Esophagus (tissue), 2 donors: ENCODE data around the gene SDF2L1. TPM values are rescaled to one million over a fixed set of nuclear protein-coding genes. Genes with fewer than 3 reads are reported as not detected.
"Not testable (repeated sequence)": the region's sequence is repeated elsewhere in the genome, so short reads cannot be mapped to it uniquely, and the experiment has no call there.

Experiments
- H3K27ac ChIP-seq, 2 donors: one replicate each; pipeline ENCODE4 v1.5.1; 2013; ENCODE audit warnings: low read depth in 2 of 2, mild to moderate bottlenecking in 2 of 2, inconsistent platforms in 1 of 2, low read length in 1 of 2, moderate library complexity in 1 of 2
- H3K27me3 ChIP-seq, 2 donors: one replicate each; pipeline ENCODE4 v1.6.1; 2013; ENCODE audit warnings: low read length in 2 of 2, control low read depth in 1 of 2, mild to moderate bottlenecking in 1 of 2; ENCODE audit not compliant: insufficient read depth in 2 of 2, control insufficient read depth in 1 of 2
- H3K36me3 ChIP-seq, 2 donors: one replicate each; pipeline ENCODE4 v1.6.1; 2013; ENCODE audit warnings: low read length in 1 of 2; ENCODE audit not compliant: control insufficient read depth in 2 of 2, insufficient read depth in 2 of 2
- H3K4me1 ChIP-seq, 2 donors: one replicate each; pipeline ENCODE4 v1.6.1; 2013; ENCODE audit warnings: low read length in 1 of 2; ENCODE audit not compliant: control insufficient read depth in 2 of 2, insufficient read depth in 2 of 2
- H3K4me3 ChIP-seq, 2 donors: one replicate each; pipeline ENCODE4 v1.5.1; 2013; ENCODE audit warnings: low read length in 2 of 2, mild to moderate bottlenecking in 2 of 2, low read depth in 1 of 2, moderate library complexity in 1 of 2
- H3K9me3 ChIP-seq, 2 donors: one replicate each; pipeline ENCODE4 v1.6.1; 2013; ENCODE audit warnings: mild to moderate bottlenecking in 2 of 2, low read depth in 1 of 2, low read length in 1 of 2, moderate library complexity in 1 of 2; ENCODE audit not compliant: control insufficient read depth in 2 of 2, insufficient read depth in 1 of 2
- WGBS, 2 donors: extraction: QIAGEN DNeasy Blood & Tissue Kit; methylation state at CpG; one replicate each; pipeline ENCODE4 v1.1.7; 2013; 5-methylcytosine and 5-hydroxymethylcytosine counted together
- polyA plus RNA-seq, 2 donors: library from polyadenylated mRNA; stranded (reverse); fragments of 200-250 nt; gene quantifications; one replicate each; pipeline ENCODE4 v1.2.3, GENCODE V29; 2013
- donor health status: healthy with polysubstance abuse.
- donor health status: Bipolar disorder and iron deficiency.

The SDF2L1 gene
- polyA plus RNA-seq, 2 donors = 18.7 to 52.7 TPM

- H3K27me3 ChIP-seq = no peaks in the 10 kb centered on the region
- H3K27ac ChIP-seq = no peak overlapping the region
- no peaks in the 10 kb centered on the region for H3K9me3 ChIP-seq
- 88 to 89% methylated on average over 9 of the region's 9 CpGs for WGBS, 2 donors
- H3K36me3 ChIP-seq = peaks cover 0 to 2% of the 10 kb centered on the region in 2 donors
- H3K4me1 ChIP-seq = peaks cover 2 to 3% of the 10 kb centered on the region in 2 donors
- H3K4me3 ChIP-seq = no peak overlapping the region
Measured at GRCh38 chr22:21603973-21604372, 38.1 kb upstream of the SDF2L1 start.

DNA sequence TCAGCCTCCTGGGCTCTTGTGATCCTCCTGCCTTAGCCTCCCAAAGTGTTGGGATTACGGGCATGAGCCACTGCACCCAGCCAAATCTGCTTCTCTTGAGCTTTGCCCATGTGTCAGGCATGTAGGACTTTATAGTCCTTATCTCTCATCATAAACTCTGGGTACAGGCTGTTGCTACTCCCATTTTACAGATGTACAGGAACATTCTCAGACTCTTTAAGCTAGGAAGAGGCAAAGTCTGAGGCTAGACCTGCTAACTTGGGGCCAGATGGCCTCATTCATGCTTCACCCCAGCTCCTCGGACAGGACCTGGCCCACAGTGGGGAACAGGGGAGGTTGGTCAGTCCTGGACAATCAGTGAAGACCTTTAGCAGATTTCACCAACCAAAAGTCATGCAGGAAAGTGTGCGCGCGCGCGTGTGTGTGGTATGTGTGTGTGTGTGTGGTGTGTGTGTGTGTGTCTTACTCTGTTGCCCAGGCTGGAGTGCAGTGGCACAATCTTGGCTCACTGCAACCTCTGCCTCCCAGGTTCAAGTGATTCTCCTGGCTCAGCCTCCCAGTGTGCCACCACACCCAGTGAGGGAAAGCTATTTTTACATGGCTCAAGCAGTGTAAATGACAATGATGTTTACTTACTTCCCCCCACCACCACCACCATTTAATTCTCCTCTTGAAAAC, 36.1 kb upstream of the SDF2L1 start:
- Histone ChIP-seq H3K36me3 (peaks cover under 1 to 2% of the 10 kb centered on the region in 2 donors), H3K4me3 (no peak overlapping the region), H3K9me3 (no peaks in the 10 kb centered on the region), H3K27ac (no peak overlapping the region), H3K4me1 (peaks cover 2 to 3% of the 10 kb centered on the region in 2 donors), H3K27me3 (no peaks in the 10 kb centered on the region)
- WGBS, 2 donors = 95 to 99% methylated on average over 7 of the region's 7 CpGs

- H3K27ac ChIP-seq = no peak overlapping the region
- H3K9me3 ChIP-seq = no peaks in the 10 kb centered on the region
- H3K36me3 ChIP-seq = peaks cover 5 to 7% of the 10 kb centered on the region in 2 donors
- H3K4me3 ChIP-seq = no peak overlapping the region
- H3K27me3 ChIP-seq = no peaks in the 10 kb centered on the region
- 89 to 96% methylated on average over 8 of the region's 8 CpGs for WGBS, 2 donors
- peaks cover 2 to 3% of the 10 kb centered on the region in 2 donors for H3K4me1 ChIP-seq
Measured at GRCh38 chr22:21606775-21607174, 35.3 kb upstream of the SDF2L1 start.

- H3K4me1 ChIP-seq, H3K27ac ChIP-seq, H3K4me3 ChIP-seq, H3K27me3 ChIP-seq, H3K36me3 ChIP-seq, H3K9me3 ChIP-seq: not testable (repeated sequence)
- 97% methylated on average over 11 of the region's 11 CpGs for WGBS, 2 donors
Measured at GRCh38 chr22:21609556-21610157, 32.4 kb upstream of the SDF2L1 start.

DNA sequence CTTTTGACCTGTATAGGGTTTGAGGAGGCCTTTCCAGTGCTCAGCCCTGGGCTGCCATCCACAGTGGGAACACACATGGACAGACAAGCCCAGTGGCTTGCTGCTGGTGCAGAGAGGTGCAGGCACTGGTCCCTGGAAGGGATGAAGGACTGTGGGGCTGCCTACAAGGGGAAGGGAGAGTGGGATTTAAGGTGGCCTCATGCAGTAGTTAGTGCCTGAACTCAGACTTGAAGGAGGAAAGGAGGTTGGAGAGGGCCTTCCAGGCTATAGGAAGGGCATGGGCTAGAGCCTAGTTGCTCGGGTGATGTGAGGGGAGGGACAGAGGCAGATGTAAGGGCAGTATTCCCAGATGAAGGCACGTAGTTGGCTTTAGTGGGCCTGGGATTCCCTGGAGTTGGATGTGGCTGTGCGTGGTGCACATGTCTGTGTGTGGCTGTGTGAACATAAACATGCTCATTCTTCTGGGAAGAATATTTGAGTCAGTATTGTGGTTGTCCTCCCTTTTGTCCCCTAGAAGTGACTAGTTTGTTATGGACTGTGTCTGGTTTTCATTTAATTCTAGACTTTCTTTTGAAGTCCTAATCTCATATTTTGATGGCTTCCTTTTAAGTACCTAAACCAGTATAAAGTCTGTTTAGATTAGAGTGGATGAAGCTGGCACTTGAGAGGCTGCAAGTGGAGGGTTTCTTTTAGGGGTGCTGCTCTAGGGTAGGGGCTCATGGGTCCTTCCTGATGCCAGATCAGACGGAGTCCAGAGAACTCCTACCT, 30.7 kb upstream of the SDF2L1 start:
- Histone ChIP-seq H3K36me3 (peaks cover 9 to 10% of the 10 kb centered on the region in 2 donors), H3K4me1 (peaks cover 3 to 4% of the 10 kb centered on the region in 2 donors), H3K9me3 (no peaks in the 10 kb centered on the region), H3K4me3 (no peak overlapping the region), H3K27me3 (no peaks in the 10 kb centered on the region), H3K27ac (peak overlapping the region in 1 of 2 donors; percentile 3)
- WGBS, 2 donors = 89 to 91% methylated on average over 4 of the region's 4 CpGs

GRCh38 chr22:21612858-21613257, 29.2 kb upstream of the SDF2L1 start:
- peaks cover 0 to 4% of the 10 kb centered on the region in 2 donors for H3K4me1 ChIP-seq
- H3K9me3 ChIP-seq = no peaks in the 10 kb centered on the region
- peak overlapping the region in 1 of 2 donors; percentile 42 for H3K27ac ChIP-seq
- no peaks in the 10 kb centered on the region for H3K27me3 ChIP-seq
- 54 to 69% methylated on average over 7 of the region's 7 CpGs for WGBS, 2 donors
- H3K36me3 ChIP-seq = peaks cover 9 to 10% of the 10 kb centered on the region in 2 donors
- no peak overlapping the region for H3K4me3 ChIP-seq

GRCh38 chr22:21613553-21614233, 28.4 kb upstream of the SDF2L1 start:
- Histone ChIP-seq H3K27me3 (no peaks in the 10 kb centered on the region), H3K9me3 (no peaks in the 10 kb centered on the region), H3K36me3 (peaks cover 9 to 10% of the 10 kb centered on the region in 2 donors), H3K4me3 (no peak overlapping the region), H3K27ac (no peak overlapping the region), H3K4me1 (peaks cover 0 to 2% of the 10 kb centered on the region in 2 donors)
- 90 to 96% methylated on average over 4 of the region's 4 CpGs for WGBS, 2 donors

DNA sequence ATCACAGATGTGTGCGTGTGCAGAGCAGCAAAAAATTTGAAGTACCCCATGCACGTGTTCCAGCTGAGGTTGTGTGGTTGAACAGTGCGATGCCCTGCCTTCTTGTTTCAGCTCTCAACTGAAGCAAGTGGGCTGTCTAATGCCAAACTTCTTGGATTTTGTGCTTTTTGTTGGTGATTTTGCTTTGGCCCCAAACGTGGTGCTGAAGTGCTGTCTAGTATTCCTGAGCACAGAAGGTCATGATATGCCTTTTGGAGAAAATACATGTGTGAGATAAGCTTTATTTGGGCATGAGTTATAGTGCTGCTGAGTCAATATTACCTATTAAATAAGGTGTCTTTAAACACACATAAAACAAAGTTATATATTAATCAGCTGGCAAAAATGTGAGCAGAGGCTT, 26.4 kb upstream of the SDF2L1 start:
- Histone ChIP-seq H3K27me3 (no peaks in the 10 kb centered on the region), H3K4me1 (peaks cover 0 to 2% of the 10 kb centered on the region in 2 donors), H3K27ac (no peak overlapping the region), H3K9me3 (no peaks in the 10 kb centered on the region), H3K36me3 (peaks cover 10 to 15% of the 10 kb centered on the region in 2 donors), H3K4me3 (no peak overlapping the region)
- WGBS, 2 donors = 68 to 81% methylated on average over 4 of the region's 4 CpGs

- H3K36me3 ChIP-seq = peaks cover 2 to 15% of the 10 kb centered on the region in 2 donors
- H3K9me3 ChIP-seq, H3K4me1 ChIP-seq, H3K27ac ChIP-seq, H3K4me3 ChIP-seq, H3K27me3 ChIP-seq: not testable (repeated sequence)
- 96 to 98% methylated on average over 6 of the region's 6 CpGs for WGBS, 2 donors
Measured at GRCh38 chr22:21617337-21617736, 24.8 kb upstream of the SDF2L1 start.
